HG02973 (cell line): ENCODE data around the gene PTH2R.
"Not testable (repeated sequence)": the region's sequence is repeated elsewhere in the genome, so short reads cannot be mapped to it uniquely, and the experiment has no call there.

Source experiments
- ATAC-seq: cut with Tn5 transposase; IDR thresholded peaks from one replicate; pipeline ENCODE4 v1.9.1; 2021; ENCODE audit warnings: moderate library complexity; ENCODE audit not compliant: unreplicated experiment

The PTH2R gene

DNA sequence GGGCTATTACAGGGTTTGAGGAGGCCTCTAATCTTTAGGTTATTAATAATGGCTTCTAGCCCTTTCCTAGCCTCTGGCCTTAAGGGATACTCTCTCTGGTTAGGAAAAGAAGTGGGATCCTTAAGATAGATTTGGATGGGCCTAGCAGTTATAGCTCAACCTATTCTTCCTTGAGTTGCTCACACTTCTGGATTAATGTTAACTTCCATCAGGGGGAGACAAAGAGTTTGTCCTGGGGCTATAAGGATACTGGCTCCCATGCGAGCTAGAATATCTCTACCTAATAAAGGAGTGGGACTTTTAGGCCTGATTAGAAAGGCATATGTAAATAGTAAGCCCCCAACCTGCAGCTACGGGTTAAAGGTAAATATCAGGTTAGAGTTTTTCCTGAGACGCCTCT is 14.3 kb upstream of the PTH2R start:
- ATAC-seq: no peak

DNA sequence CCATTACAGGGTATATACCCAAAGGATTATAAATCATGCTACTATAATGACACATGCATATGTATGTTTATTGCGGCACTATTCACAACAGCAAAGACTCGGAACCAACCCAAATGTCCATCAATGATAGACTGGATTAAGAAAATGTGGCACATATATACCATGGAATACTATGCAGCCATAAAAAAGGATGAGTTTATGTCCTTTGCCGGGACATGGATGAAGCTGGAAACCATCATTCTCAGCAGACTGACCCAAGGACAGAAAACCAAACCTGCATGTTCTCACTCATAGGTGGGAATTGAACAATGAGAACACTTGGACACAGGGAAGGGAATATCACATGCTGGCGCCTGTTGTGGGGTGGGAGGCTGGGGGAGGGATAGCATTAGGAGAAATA is 9.8 kb upstream of the PTH2R start:
- ATAC-seq: not testable (repeated sequence)

DNA sequence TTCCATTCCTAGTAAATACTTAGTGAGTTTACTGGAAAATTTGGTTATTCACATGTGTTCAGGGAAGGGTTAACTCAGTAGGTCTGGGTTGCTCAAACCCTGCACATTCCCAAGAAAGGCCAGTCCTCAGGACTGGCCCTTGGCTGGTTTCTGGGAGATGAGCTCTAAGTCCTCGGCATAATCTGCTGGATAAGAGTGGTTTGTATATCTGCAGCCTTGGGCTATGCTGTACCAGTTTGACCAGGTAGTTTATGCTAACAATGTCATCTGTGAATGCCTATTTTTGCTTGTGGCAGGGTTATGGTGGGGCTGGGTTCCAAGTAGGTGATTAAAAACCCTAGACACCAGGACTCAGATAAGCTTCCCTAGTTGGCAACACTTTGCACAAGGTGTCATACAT is 7.4 kb upstream of the PTH2R start:
- ATAC-seq: no peak

DNA sequence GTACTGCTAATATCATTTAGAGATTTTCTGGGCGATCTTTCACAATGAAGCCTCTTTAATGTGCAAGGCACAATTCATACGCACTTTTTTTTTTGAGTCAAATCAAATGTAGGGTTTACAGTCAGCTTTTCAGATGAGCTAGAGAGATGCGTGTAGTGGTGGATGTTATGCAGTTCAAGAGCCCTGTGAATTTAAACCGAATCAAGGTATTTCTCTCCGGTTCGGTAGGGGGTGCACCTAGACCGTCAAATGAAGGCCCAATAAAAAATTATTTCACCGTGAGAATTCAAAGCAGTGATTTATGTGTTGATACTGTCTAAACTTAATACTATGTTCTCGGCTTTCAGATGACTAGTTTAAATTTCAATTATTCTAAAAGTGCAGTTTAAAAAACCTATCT is 1.1 kb downstream of the PTH2R start:
- no peak for ATAC-seq

DNA sequence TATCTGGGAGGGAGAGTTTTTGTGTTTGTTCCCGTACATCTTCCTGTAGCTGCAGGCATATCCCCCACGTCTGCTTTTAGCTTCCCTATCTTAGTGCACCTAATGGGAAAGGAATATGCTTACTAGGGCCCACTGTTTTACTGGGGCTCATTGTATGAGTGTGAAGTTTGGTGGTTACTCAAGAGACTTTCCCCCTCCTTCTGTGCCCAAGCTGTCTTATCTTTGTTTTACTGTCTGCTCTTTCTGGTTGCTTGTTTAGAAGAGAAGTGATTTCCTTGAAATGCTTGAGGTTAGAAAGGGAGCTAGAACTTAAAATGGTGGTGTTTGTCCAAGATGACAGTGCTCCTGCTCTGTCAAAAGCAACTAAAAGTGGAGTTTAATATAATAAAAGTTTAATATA is 7.3 kb downstream of the PTH2R start:
- ATAC-seq: no peak

DNA sequence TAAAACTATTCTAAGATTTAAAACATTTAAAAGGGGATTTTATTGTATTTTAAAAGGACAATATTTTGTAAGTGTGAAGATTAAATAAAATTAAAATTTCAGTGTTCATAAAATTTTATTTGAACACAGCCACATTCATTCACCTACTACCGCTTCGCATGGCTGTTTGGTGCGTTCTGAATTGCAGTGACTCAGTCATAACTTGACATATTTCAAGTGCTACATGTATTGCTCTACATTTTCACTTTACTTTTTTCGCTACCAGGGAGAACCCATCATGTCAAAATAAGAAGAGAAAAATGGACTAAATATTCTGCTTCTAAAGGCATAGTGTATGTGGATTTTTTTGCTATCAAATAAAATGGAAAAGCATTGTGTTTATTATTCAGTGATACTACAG is 8.7 kb downstream of the PTH2R start:
- ATAC-seq: peak; percentile 77

DNA sequence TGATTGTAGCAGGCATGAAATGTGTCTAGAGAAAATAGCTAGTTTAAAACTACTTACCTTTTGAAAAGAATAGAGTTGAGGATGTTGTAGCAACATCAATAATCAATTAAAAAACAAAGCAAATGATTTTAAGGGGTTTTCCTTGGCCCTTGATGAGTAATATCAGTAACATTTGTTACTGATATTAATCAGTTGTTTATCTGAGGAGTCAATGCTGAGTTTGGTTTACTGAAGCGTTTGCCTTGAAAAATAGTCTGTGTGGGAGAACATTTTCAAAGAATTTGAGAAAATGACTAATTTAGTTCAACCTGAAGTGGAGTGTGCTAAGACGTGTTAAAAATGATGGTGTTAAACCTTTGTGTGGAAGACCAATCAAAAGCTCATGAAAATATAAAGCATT is 9.3 kb downstream of the PTH2R start:
- peak; percentile 91 for ATAC-seq

DNA sequence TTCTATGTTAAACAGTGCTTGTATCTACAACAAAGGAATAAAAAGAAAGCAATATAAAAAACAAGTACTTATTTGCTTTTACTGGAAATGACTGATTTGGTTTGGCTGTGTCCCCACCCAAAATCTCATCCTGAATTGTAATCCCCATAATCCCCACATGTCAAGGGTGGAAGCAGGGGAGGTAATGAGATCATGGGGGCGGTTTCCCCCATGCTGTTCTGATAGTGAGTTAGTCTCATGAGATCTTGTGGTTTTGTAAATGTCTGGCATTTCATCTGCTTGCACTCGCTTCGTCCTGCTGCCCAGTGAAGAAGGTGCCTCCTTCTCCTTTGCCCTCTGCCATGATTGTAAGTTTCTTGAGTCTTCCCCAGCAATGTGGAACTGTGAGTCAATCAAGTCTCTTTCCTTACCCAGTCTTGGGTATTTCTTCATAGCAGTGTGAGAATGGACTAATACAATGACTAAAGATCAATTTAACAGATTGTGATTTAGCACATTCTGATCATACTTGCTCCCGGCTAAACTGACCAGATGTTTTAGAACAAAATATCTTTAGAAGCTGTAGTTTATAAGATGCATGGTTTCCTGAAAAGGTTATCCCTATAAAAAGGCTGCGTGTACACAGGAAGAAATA is 19.9 kb downstream of the PTH2R start:
- ATAC-seq: no peak

DNA sequence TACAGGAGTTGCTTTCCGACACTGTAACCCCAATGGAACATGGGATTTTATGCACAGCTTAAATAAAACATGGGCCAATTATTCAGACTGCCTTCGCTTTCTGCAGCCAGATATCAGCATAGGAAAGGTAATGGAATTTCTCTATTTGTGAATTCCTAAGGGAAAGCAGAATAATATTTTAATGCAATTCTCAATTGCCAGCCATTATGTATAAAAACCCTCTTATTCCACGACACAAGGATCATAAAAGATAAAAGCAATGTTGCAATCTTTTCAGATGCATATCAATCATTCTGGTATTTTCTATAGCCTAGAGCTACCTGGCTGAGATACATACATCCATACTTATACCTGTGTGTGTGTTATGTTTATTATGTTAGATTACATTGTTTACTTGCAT is 31.2 kb downstream of the PTH2R start:
- ATAC-seq: no peak

DNA sequence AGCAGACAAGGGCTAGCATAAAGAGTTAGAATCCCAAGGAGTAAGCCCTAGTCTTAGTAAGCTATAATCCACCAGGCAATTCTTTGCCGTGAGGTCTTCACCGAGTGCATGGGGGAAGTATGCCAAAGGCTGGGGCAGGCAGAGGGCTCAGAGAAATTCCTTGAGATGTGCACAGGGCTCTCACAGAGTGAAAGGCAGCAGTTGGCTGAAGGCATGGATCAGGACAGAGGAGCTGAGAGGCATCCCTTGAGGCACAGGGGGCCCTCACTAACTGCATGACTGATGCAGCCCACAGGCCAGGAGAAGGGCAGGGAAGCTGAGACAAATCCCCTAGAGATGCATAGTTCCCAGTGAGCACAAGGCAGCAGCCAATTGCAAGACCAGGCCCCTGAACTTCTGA is 34.1 kb downstream of the PTH2R start:
- no peak for ATAC-seq

DNA sequence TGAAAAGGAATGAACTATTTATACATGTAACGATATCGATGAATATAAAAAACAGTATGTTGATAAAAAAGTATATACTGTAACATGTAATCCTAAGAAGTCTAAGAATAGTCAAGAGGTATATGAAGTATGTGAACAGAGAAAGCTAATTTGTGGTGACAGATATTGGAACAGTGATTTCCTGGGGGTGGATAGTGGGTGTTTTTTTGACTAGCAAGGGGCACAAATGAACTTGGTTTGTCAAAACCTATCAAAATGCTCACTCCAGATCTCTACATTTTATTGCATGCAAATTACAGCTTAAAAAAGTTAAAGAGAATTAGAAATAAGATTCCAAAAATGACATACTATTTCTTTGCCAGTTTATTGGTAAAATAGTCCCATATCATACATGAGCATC is 35.4 kb downstream of the PTH2R start:
- no peak for ATAC-seq

DNA sequence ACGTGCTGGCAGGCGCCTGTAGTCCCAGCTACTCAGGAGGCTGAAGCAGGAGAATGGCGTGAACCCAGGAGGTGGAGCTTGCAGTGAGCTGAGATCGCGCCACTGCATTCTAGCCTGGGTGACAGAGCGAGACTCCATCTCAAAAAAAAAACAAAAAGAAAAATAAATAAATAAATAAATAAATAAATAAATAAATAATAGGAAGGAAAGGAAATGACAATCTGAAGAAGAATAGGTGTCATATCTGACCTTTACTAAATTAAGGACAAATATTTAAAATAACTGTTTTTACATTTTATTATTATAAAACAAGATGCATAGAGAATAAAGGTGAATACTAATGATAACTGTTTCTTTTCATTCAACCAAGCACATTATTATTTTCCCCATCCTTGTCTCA is 40.9 kb downstream of the PTH2R start:
- not testable (repeated sequence) for ATAC-seq

DNA sequence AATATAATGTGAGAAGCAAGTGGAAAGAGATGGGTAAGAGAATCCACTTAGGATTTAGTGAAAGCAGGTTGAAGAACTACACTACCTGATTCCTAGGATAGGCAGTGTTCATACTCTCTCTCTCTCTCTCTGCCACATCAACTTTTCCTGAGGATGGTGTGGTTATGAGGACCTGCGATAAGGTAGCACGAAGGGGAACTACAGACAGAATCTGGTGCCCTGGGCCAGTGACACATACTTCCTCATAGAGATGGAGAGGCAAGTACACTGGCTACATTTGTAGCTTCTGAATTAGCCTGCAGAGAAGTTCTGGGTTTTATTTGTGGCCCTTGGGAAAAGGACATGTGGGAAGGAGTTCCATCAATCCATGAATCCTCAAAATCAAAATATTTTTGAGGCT is 44.5 kb downstream of the PTH2R start:
- ATAC-seq: no peak

DNA sequence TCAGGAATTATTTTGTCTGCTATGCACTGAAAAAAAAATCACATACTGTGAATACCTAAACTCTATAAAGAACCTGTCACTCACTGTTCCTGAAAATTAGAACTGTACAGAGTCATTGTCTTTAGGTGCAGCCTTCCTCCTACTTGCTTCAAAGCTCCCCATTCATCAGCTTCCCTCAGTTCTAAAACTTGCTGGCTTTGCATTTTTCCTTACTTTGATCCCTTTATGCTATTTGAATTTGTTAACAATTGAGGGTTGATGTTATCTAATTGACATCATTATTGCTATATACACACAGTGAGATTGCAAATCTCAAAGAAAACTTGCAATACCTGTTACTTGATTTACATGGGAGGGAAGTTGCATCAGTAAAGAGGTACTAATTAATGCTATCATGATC is 48.3 kb downstream of the PTH2R start:
- no peak for ATAC-seq

DNA sequence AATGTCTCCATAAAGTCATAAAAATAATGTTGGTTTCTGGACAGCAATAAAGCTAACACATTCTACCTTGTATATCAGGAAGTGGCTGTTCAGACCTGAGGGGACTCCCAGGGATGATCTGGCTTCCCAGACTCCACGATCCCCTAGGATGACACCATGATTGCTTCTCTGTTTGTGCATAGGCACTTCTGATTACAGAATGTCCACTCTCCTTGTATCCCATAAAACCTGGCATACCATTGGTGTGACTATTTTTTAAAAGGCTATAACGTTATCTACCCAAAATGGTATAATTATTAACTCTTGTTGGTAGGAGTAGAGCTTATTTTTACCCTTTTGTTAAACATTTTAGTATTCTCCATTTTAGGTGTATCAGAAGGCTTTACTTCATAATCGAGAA is 57.1 kb downstream of the PTH2R start:
- no peak for ATAC-seq

DNA sequence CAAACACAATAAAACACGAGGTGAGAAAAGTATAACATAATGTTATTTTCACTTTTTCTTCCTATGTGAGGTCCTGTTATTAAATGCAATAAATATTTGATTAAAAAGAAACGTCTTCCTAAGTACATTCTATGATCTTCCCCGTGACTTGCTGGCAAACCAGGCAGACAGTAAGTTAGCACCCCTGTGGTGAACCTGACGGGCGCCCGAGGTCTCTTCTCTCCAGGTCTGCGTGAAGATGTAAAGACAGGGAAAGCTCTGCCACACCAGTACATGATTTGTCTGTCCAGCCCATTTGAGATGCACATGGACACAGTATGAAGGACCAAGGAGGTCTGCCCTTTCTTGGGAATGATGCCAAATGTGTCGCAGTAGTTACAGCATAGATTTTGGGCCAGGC is 57.6 kb downstream of the PTH2R start:
- ATAC-seq: no peak

DNA sequence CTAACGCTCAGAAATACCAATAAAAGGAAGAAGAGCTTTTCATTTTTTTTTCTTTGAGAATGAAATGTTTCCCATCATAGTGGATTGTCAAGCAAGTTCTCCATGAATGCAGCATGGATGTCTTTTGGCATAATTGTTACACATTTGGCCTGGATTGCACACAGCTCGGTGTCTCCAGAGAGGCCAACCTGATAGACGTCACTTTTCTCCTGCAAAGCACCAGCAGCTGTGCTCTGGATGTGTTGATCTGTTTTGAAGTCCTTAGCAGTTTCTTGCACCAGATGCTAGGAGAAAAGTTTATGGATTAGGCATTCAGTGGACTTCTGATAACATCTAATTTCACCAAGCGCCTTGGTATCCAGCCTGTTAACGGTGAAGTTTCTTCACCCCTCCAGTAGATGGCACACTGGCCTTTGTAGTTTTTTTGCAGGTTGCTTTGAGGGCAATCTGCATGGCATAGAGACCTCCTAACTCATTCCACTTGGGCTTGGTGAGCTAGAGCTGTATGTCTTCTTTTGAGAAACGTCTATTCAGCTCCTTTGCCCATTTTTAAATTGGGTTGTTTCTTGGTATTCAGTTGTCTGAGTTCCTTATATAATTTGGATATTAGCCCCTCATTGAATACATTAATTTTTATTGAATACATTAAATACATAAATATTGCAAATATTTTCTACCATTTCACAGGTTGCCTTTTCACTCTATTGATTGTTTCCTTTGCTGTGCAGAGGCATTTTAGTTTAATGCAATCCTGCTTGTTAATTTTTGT is 59.7 kb downstream of the PTH2R start:
- ATAC-seq: peak; percentile 83

DNA sequence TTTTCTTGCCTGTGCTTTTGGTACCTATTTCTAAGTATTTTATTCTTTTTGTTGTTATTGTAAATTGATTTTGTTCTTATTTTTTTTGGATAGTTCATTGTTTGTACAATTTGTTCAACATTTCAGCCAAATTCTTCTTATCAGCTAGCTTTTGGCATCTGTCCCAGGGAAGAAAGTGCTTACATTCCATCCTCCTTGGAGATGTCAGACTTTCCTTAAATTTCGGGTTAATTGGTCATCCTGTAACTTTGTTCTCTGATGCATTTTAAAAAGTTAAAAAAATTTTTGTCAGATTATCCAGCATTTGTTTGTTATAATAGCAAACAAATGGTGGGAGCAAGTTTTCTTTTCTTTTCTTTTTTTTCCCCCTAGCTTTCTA is 60.3 kb downstream of the PTH2R start:
- ATAC-seq: no peak

DNA sequence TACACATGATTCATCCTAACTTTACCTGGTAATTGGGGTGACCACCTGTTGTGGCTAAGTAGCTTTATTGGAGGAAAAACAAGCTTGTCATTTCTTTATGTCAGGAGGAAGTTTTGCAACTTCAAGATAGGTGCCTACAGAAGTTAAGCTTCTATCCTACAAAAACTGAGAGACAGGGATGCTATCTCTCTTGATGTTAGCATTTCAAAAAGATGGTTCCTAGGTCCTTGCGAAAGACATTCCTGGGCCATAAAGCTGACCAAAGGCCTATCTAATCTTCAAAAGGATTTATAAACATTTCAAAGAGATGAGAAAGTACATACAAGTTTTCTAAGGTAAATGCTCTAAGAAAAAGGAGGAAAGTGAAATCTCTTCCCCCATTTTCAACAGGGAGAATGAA is 61.0 kb downstream of the PTH2R start:
- ATAC-seq: no peak

DNA sequence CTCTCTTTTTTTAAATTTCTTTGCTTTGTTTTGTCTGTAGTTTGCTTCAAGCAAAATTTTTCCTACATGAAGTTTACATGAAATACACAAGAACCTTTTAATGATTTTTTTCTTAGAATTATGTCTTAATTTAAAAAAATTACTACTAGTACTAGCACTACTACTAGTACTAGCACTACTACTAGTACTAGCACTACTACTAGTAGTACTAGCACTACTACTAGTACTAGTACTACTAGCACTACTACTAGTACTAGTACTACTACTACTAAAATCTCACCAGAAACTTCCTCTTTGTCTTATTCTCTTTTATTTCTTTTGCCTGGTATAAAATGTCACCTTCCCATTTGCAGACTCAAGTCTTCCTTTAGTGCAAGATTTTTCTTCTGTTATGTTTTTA is 71.1 kb downstream of the PTH2R start:
- no peak for ATAC-seq

DNA sequence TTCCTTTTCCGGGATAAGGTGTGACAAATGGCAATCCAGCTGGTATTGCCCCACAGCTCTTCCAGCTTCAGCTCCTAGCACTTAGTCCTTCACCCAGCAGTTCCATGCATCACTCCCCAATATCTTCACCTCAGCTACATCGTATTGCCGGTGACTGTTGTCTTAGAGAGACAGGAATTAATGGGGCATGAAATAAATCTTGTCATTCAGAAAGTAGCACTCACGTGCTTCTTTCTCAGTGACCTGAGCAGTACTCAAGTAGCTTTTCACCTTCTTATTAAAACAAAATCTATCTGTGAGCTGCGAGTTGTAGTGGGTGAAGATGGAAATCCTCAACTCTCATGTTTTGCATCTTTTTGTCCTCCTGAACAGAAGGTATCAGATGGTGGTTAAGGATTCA is 72.8 kb downstream of the PTH2R start:
- ATAC-seq: peak; percentile 52

DNA sequence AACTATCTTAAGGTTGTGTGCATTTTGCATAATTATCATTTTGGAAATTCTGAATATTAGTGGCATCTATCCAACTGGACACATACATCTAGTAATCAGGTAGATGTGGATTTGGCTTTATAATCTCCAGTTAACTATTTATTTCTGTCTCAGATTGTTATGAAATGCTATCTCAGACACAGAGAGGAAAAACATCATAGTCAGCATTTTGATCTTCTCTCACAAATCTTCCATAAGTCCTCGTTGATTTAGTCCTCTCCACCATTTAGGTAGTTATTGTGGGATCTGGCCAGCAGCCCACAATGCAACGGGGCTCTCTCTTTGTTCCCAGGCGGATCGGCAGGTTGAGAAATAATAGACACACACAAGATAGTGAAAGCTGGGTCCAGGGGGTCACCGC is 75.4 kb downstream of the PTH2R start:
- ATAC-seq: not testable (repeated sequence)

DNA sequence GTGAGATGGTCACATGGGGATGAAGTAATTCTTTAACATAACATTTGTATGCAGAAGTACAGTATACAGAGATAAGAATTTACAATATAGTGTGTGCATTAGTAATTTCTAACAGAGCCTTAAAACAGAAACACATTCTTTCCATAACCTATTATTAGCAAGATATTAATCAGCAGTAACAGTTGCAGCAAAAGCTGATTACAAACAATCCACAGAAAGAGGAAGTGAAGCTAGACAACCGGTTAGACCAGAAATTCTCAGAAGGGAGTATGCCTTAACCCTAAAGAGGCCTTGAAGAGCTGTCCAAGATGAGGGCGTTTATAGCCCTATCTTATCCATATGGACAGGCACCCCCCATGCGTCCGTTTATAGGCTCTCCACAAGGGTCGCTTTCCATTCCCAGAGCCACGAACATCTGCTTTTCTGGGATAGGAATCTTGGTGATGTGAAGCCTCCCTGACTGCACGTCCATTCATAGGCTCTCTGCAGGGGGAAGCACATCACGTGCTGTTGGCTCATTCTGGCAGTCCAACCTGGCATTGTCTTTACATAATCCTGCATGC is 75.9 kb downstream of the PTH2R start:
- not testable (repeated sequence) for ATAC-seq
